Esophagus muscularis mucosa (tissue), 4 donors: ENCODE data around the gene SETBP1. TPM values are rescaled to one million over a fixed set of nuclear protein-coding genes. Genes with fewer than 3 reads are reported as not detected.
A peak's percentile ranks its signal among the peaks of the same experiment; 100 is the strongest.
"Not testable (repeated sequence)": the region's sequence is repeated elsewhere in the genome, so short reads cannot be mapped to it uniquely, and the experiment has no call there.

ENCODE experiments used
- DNase-seq: peaks from one replicate; pipeline ENCODE4 v3.0.0-alpha.2; 2017; ENCODE audit errors: extremely low spot score
- H3K27ac ChIP-seq, 4 donors: fragments of 200-600 bp; sonication (generic); replicated peaks in 1 of 4; 1 replicate in 3 of 4; 2 replicates in 1 of 4; pipeline ENCODE4 v1.5.1; 2016 to 2019; ENCODE audit warnings: mild to moderate bottlenecking in 1 of 4
- H3K27me3 ChIP-seq, 4 donors: fragments of 200-600 bp; sonication (generic); one replicate each; pipeline versions ENCODE4 v1.5.1 to v1.6.0; 2016 to 2019
- H3K36me3 ChIP-seq, 4 donors: fragments of 200-600 bp; sonication (generic); one replicate each; pipeline ENCODE4 v1.5.1; 2016 to 2019
- H3K4me1 ChIP-seq, 4 donors: fragments of 200-600 bp; sonication (generic); one replicate each; pipeline ENCODE4 v1.5.1; 2016 to 2019
- H3K4me3 ChIP-seq, 4 donors: fragments of 200-600 bp; sonication (generic); 1 replicate in 2 of 4; 2 replicates in 2 of 4; pipeline ENCODE4 v1.5.1; 2016 to 2019; ENCODE audit warnings: mild to moderate bottlenecking in 4 of 4, moderate library complexity in 1 of 4
- H3K9me3 ChIP-seq, 4 donors: fragments of 200-600 bp; sonication (generic); 1 replicate in 3 of 4; 2 replicates in 1 of 4; pipeline ENCODE4 v1.5.1; 2016 to 2019
- CTCF ChIP-seq, 3 experiments: fragments of 200-600 bp in 2 of 3; fragments of 450-650 bp in 1 of 3; sonication (generic) in 2 of 3; IDR thresholded peaks; one replicate each; pipeline ENCODE4 v1.5.1; 2017 to 2019; ENCODE audit warnings: antibody characterized with exemption in 3 of 3, mild to moderate bottlenecking in 2 of 3, moderate library complexity in 1 of 3
- EP300 ChIP-seq: sonication (generic); formaldehyde crosslinking; IDR thresholded peaks from one replicate; pipeline ENCODE4 v1.6.1; 2017; ENCODE audit warnings: antibody characterized with exemption
- POLR2A ChIP-seq: fragments of 450-650 bp; IDR thresholded peaks from one replicate; pipeline ENCODE4 v1.6.1; 2017; ENCODE audit warnings: antibody characterized with exemption, moderate library complexity, mild to moderate bottlenecking, low read depth
- POLR2AphosphoS5 ChIP-seq, 2 donors: sonication (generic); formaldehyde crosslinking; IDR thresholded peaks; one replicate each; pipeline ENCODE4 v1.6.1; 2017; ENCODE audit warnings: antibody characterized with exemption in 2 of 2
- WGBS: methylation state at CpG from one replicate; pipeline ENCODE4 v1.1.5; 2018; 5-methylcytosine and 5-hydroxymethylcytosine counted together
- intact Hi-C: fragments of 100-400 bp; cut with DNase I; formaldehyde crosslinking; loops from one replicate; pipeline ENCODE4 v1.15.1; 2023
- total RNA-seq, 4 donors: library from RNA; depleted of rRNA; stranded (reverse); fragments of >200 nt; gene quantifications; one replicate each; pipeline versions ENCODE4 v1.1.0 to v1.2.1, GENCODE V29; 2016

The SETBP1 gene
- total RNA-seq, 4 donors from 2014 or later: 40.9 to 86.5 (median 65.1) TPM

GRCh38 chr18:44799382-44799906 lies 118.8 kb downstream of the SETBP1 start:
- Histone ChIP-seq H3K27me3 (no peaks in the 10 kb centered on the region), H3K4me1 (peaks cover 13 to 49% (median 36%) of the 10 kb centered on the region in 4 donors), H3K4me3 (no peak overlapping the region), H3K36me3 (peaks cover 0 to 5% (median 3%) of the 10 kb centered on the region in 4 donors), H3K9me3 (no peaks in the 10 kb centered on the region), H3K27ac (peak overlapping the region in 2 of 4 donors; percentile 0 to 37)
- 96% methylated on average over 4 of the region's 4 CpGs for WGBS
- intact Hi-C loops: no loop called here
- TF ChIP-seq CTCF (IDR thresholded peaks at IDR 0.05): no peak
- TF ChIP-seq POLR2AphosphoS5 (IDR thresholded peaks at IDR 0.05): no peak
- no peak for TF ChIP-seq POLR2A
- TF ChIP-seq EP300: no peak
- DNase-seq: no peak

GRCh38 chr18:44799907-44800421 lies 119.3 kb downstream of the SETBP1 start:
- no peak for DNase-seq
- Histone ChIP-seq H3K9me3 (no peaks in the 10 kb centered on the region), H3K4me1 (peaks cover 13 to 53% (median 41%) of the 10 kb centered on the region in 4 donors), H3K4me3 (no peak overlapping the region), H3K27ac (peak overlapping the region in 2 of 4 donors; percentile 0 to 37), H3K36me3 (peaks cover 0 to 5% (median 3%) of the 10 kb centered on the region in 4 donors), H3K27me3 (no peaks in the 10 kb centered on the region)
- WGBS: 50% methylated on average over 1 of the region's 1 CpG
- intact Hi-C loops: loop anchor here (5.0 kb wide), 1 partner anchor 118 kb away; the partner anchor contains the start of gene SETBP1
- TF ChIP-seq POLR2A (no peak), POLR2AphosphoS5 (IDR thresholded peaks at IDR 0.05) (no peak), CTCF (IDR thresholded peaks at IDR 0.05) (no peak), EP300 (no peak)

- H3K27me3 ChIP-seq, H3K27ac ChIP-seq, H3K4me3 ChIP-seq, DNase-seq, H3K36me3 ChIP-seq, H3K9me3 ChIP-seq: not testable (repeated sequence)
- 97% methylated on average over 8 of the region's 8 CpGs for WGBS
- H3K4me1 ChIP-seq: peaks cover 13 to 62% (median 49%) of the 10 kb centered on the region in 4 donors
- intact Hi-C loops: loop anchor here (5.0 kb wide), 1 partner anchor 118 kb away; the partner anchor contains the start of gene SETBP1
Measured at GRCh38 chr18:44800766-44801165, 120.1 kb downstream of the SETBP1 start.

- Histone ChIP-seq H3K4me1 (peaks cover 16 to 65% (median 51%) of the 10 kb centered on the region in 4 donors), H3K27ac (peak overlapping the region; percentile 79 to 91 (median 88)), H3K27me3 (no peaks in the 10 kb centered on the region), H3K9me3 (no peaks in the 10 kb centered on the region), H3K4me3 (no peak overlapping the region), H3K36me3 (peaks cover 0 to 5% (median 3%) of the 10 kb centered on the region in 4 donors)
- no peak for TF ChIP-seq POLR2AphosphoS5 (IDR thresholded peaks at IDR 0.05)
- TF ChIP-seq CTCF (IDR thresholded peaks at IDR 0.05): no peak
- no peak for TF ChIP-seq POLR2A
- no peak for TF ChIP-seq EP300
- 88% methylated on average over 2 of the region's 2 CpGs for WGBS
- intact Hi-C loops: loop anchor here (5.0 kb wide), 1 partner anchor 119 kb away; the partner anchor contains the start of gene SETBP1
- DNase-seq: no peak
Measured at GRCh38 chr18:44801781-44802180, 121.1 kb downstream of the SETBP1 start.

- no peak for DNase-seq
- no peaks in the 10 kb centered on the region for H3K9me3 ChIP-seq
- H3K4me1 ChIP-seq: peaks cover 21 to 69% (median 55%) of the 10 kb centered on the region in 4 donors
- peak overlapping the region; percentile 79 to 91 (median 88) for H3K27ac ChIP-seq
- no peak overlapping the region for H3K4me3 ChIP-seq
- 55% methylated on average over 3 of the region's 3 CpGs for WGBS
- intact Hi-C loops: loop anchor here (5.0 kb wide), 1 partner anchor 120 kb away; the partner anchor contains the start of gene SETBP1
- peaks cover 0 to 5% (median 3%) of the 10 kb centered on the region in 4 donors for H3K36me3 ChIP-seq
- no peak for TF ChIP-seq CTCF (IDR thresholded peaks at IDR 0.05)
- H3K27me3 ChIP-seq: no peaks in the 10 kb centered on the region
Measured at GRCh38 chr18:44802508-44802907, 121.8 kb downstream of the SETBP1 start.
